Pancreas (tissue), 10 donors: ENCODE data around the gene UGT2B28. TPM values are rescaled to one million over a fixed set of nuclear protein-coding genes. Genes with fewer than 3 reads are reported as not detected.
"Not testable (repeated sequence)": the region's sequence is repeated elsewhere in the genome, so short reads cannot be mapped to it uniquely, and the experiment has no call there.

Experiments used
- ATAC-seq, 4 donors: fragments of 200-7000 bp; cut with Tn5 transposase; one replicate each; pipeline versions ENCODE4 v1.8.0 to v1.9.1; 2020; ENCODE audit warnings: mild to moderate bottlenecking in 4 of 4, moderate library complexity in 4 of 4
- DNase-seq, 6 donors: peaks; one replicate each; pipeline ENCODE4 v3.0.0-alpha.2; 2020
- FAIRE-seq: peaks from 2 replicates; lab custom pipeline; 2012; peaks lifted over from hg19 to GRCh38; lab: Jason Lieb, UNC
- H3K27ac ChIP-seq, 4 donors: fragments of 200-600 bp; sonication (generic); 1 replicate in 3 of 4; 2 replicates in 1 of 4; pipeline versions ENCODE4 v1.5.0 to v1.8.0; 2020
- H3K27me3 ChIP-seq, 4 donors: fragments of 200-600 bp; one replicate each; pipeline ENCODE4 v1.8.0; 2021
- H3K36me3 ChIP-seq, 3 donors: fragments of 200-600 bp; sonication (generic) in 1 of 3; one replicate each; pipeline versions ENCODE4 v1.5.0 to v1.8.0; 2020 to 2021
- H3K4me1 ChIP-seq, 3 donors: fragments of 200-600 bp; one replicate each; pipeline ENCODE4 v1.8.0; 2021
- H3K4me3 ChIP-seq, 4 donors: fragments of 200-600 bp; sonication (generic) in 2 of 4; one replicate each; pipeline versions ENCODE4 v1.5.0 to v1.8.0; 2020 to 2021
- H3K9me3 ChIP-seq, 4 donors: fragments of 200-600 bp; one replicate each; pipeline ENCODE4 v1.8.0; 2021
- WGBS, 2 donors: extraction: QIAGEN DNeasy Blood & Tissue Kit; methylation state at CpG; one replicate each; pipeline ENCODE4 v1.1.7; 2013; 5-methylcytosine and 5-hydroxymethylcytosine counted together
- intact Hi-C, 3 donors: fragments of 100-400 bp; cut with DNase I; formaldehyde crosslinking; loops; one replicate each; pipeline versions ENCODE4 v1.11.1 to v1.14.2; 2022
- polyA plus RNA-seq, 2 donors: library from polyadenylated mRNA; stranded (reverse); fragments of 200-250 nt; gene quantifications; one replicate each; pipeline ENCODE4 v1.2.3, GENCODE V29; 2013
- total RNA-seq, 6 donors: library from RNA; stranded (reverse); fragmentation: NEBNext Ultra II Directional in 4 of 6; extraction: Animal tissue kit (Norgen Biotek cat#: 25700) in 4 of 6; gene quantifications; one replicate each; pipeline versions ENCODE4 v1.2.1 to v1.2.4, GENCODE V29; 2021 to 2023
- TF ChIP-seq, protein P1 (sequence below), 4 donors: fragments of 200-600 bp; sonication (generic) in 3 of 4; IDR thresholded peaks; one replicate each; pipeline versions ENCODE4 v1.5.0 to v1.8.0; 2021; ENCODE audit warnings: antibody characterized with exemption in 4 of 4
- donor health status: healthy with polysubstance abuse.
- donor health status: DM: no; HTN: no; CAD: no; lungs with moderate emphysema.
- donor health status: DM: no; HTN: no; CAD: no.
- donor health status: control.
- donor health status: control.
- donor health status: Bipolar disorder and iron deficiency.
- donor health status: DM: yes; HTN: yes; CAD: no.
- donor health status: DM: no; HTN: no; CAD: no.
- donor health status: DM: no; HTN: no; CAD: no.
- donor health status: DM: yes; HTN: yes; CAD: no.

Gene UGT2B28
- total RNA-seq (under 1 TPM in 1 of 6 donors, not detected in 5; 0.08 TPM), polyA plus RNA-seq (not detected)

GRCh38 chr4:69280081-69280480, at the start of gene UGT2B28:
Gene UGT2B28, plus strand, starts transcription at chr4:69280475. Its CDS starts 26 bp downstream, at chr4:69280501.
- H3K27me3 ChIP-seq, intact Hi-C loops, FAIRE-seq, H3K9me3 ChIP-seq, DNase-seq, H3K4me1 ChIP-seq, H3K4me3 ChIP-seq, H3K27ac ChIP-seq, ATAC-seq, H3K36me3 ChIP-seq: not testable (repeated sequence)
- 42 to 54% methylated on average over 4 of the region's 4 CpGs for WGBS, 2 donors

DNA sequence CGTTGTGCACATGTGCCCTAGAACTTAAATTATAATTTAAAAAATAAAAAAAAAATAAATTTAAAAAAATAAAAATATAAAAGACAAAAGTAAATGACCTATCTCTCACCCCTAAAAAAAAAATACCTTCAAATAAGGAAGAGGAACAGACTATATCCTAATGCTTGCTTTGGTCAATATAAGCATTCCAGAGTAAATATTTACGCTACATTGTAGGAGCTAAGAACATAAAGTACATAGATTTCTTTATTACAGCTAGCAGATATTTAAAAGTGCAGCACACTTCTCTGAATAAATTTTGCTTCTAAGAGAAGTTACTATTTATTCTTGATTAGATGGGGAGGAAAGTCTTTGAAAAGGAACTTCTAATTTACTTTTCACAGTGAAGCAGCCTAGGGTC, 41.2 kb upstream of the UGT2B28 start:
- no peak overlapping the region for H3K27ac ChIP-seq
- H3K36me3 ChIP-seq = no peaks in the 10 kb centered on the region
- no peaks in the 10 kb centered on the region for H3K9me3 ChIP-seq
- H3K27me3 ChIP-seq = no peaks in the 10 kb centered on the region
- no peak for DNase-seq
- intact Hi-C loops = no loop called here
- TF ChIP-seq, protein P1, sequence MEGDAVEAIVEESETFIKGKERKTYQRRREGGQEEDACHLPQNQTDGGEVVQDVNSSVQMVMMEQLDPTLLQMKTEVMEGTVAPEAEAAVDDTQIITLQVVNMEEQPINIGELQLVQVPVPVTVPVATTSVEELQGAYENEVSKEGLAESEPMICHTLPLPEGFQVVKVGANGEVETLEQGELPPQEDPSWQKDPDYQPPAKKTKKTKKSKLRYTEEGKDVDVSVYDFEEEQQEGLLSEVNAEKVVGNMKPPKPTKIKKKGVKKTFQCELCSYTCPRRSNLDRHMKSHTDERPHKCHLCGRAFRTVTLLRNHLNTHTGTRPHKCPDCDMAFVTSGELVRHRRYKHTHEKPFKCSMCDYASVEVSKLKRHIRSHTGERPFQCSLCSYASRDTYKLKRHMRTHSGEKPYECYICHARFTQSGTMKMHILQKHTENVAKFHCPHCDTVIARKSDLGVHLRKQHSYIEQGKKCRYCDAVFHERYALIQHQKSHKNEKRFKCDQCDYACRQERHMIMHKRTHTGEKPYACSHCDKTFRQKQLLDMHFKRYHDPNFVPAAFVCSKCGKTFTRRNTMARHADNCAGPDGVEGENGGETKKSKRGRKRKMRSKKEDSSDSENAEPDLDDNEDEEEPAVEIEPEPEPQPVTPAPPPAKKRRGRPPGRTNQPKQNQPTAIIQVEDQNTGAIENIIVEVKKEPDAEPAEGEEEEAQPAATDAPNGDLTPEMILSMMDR (IDR thresholded peaks at IDR 0.05) = no peak
- no peak overlapping the region for H3K4me3 ChIP-seq
- ATAC-seq = no peak
- WGBS, 2 donors = 73 to 86% methylated on average over 2 of the region's 2 CpGs
- FAIRE-seq = no peak
- peaks cover 0 to 3% (median 0%) of the 10 kb centered on the region in 3 donors for H3K4me1 ChIP-seq

DNA sequence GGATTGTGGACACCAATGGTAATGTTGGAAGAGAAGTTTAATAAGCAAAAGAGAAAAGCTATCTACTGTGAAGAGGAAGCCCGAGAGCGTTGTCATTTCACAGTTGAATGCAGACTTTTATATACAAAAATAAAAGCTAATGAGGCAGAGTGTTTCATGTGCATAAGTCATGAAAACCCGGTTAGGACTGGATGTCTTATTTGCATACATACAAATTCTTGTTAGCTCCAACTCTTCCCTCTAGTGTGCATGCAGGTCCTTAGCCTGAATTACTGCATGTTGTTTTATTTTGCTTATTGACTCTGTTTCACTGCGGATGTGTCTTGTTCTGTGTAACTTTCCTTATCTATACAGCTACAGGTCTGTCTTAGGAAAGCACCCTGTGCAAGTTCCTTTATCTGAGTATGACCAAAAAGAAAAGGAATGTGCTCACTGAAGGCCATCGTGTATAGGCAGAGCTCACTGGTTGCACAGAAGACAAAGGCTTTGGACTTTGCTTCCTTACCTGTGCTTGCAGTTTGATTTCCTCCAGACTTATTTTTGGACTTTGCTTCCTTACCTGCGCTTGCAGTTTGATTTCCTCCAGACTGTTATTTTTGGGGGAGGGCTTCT, 40.6 kb upstream of the UGT2B28 start:
- H3K4me3 ChIP-seq = no peak overlapping the region
- peaks cover 0 to 3% (median 0%) of the 10 kb centered on the region in 3 donors for H3K4me1 ChIP-seq
- no peak for DNase-seq
- no peaks in the 10 kb centered on the region for H3K27me3 ChIP-seq
- intact Hi-C loops = no loop called here
- H3K36me3 ChIP-seq = no peaks in the 10 kb centered on the region
- ATAC-seq = peak in 3 of 4 donors; percentile 59 to 88 (median 60)
- H3K27ac ChIP-seq = no peak overlapping the region
- WGBS, 2 donors = 49% methylated on average over 6 of the region's 6 CpGs
- no peaks in the 10 kb centered on the region for H3K9me3 ChIP-seq
- TF ChIP-seq, protein P1 (IDR thresholded peaks at IDR 0.05) = no peak
- FAIRE-seq = peak; percentile 26

- H3K27me3 ChIP-seq, DNase-seq, H3K9me3 ChIP-seq, H3K4me1 ChIP-seq, H3K36me3 ChIP-seq, H3K27ac ChIP-seq, ATAC-seq, H3K4me3 ChIP-seq, intact Hi-C loops: not testable (repeated sequence)
- peak; percentile 70 for FAIRE-seq
- WGBS, 2 donors = 64% methylated on average over 3 of the region's 3 CpGs
These were observed 39.5 kb upstream of the UGT2B28 start for GRCh38 chr4:69240787-69241186.

DNA sequence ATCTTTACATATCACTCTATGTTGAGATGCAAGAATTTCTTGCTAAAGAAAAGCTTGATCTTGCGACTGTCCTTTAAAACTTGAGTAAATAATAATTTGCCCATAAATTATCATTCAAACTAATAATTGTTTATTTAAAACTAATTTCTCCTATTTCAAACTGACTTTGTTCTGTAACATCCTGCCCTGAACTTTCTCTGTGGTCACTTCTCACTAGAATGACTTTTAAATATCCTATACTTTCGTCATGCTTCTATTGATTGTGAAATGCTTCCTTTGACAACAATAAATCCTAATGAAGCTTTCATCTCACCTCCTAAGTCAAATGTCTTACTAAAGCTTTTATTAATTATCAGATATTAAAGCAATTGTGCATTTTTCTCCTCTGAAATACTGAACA, 38.5 kb upstream of the UGT2B28 start:
- intact Hi-C loops, FAIRE-seq, DNase-seq, H3K9me3 ChIP-seq, H3K4me3 ChIP-seq, H3K4me1 ChIP-seq, H3K36me3 ChIP-seq, H3K27me3 ChIP-seq, ATAC-seq, H3K27ac ChIP-seq: not testable (repeated sequence)
- 79 to 86% methylated on average over 2 of the region's 2 CpGs for WGBS, 2 donors

GRCh38 chr4:69242562-69243240, 37.6 kb upstream of the UGT2B28 start:
- H3K4me3 ChIP-seq, H3K27me3 ChIP-seq, H3K27ac ChIP-seq, H3K36me3 ChIP-seq, FAIRE-seq, intact Hi-C loops, ATAC-seq, DNase-seq, H3K4me1 ChIP-seq, H3K9me3 ChIP-seq: not testable (repeated sequence)
- 88 to 90% methylated on average over 3 of the region's 3 CpGs for whole genome bisulfite sequencing, 2 donors

DNA sequence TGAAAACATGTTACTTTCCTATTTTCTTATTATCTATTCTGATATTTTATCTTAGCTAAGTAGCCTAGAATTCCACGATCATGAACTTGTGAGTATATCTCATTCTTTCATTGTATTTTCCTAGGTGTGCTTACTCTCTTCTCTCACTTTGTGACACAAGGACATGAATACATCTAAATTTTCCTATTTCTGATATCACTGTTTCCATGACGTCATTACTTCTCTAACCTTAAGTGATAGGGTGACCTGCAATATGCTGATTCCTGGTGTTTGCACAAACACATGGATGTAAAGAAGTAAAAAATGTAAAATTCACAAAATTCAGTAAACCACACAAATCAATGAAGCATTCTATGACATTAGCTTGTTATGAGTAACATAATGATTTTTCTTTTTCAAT, 29.4 kb upstream of the UGT2B28 start:
- H3K27ac ChIP-seq, intact Hi-C loops: not testable (repeated sequence)
- 44 to 52% methylated on average over 2 of the region's 2 CpGs for WGBS, 2 donors

DNA sequence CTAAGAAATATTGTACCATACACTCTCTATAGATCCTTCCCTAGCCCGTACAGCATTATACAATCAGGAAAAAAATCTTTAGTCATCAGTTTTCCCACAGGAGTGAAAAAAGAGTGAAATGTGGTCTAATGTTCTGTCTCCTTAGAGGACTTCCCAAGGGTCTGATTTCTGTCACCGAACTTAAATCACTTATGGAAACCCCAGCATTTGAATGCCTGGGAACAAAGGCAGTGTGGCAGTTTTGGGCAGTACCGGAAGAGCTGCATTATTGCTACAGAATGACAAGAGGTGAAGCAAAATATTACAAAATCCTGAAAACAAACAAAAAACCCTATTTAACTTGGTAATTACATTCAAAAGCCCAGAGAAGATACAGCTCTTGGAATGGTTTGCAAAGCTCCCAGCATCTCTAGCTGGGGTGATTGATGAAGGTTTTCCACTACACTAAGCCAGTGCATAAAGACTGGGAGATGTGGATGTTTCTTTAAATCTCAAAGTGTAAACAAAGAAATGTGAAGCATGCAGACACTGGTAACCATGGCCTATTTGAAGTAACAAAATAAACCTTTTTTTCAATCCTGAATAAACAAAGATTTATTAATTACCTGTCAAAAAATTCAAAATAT, 27.0 kb upstream of the UGT2B28 start:
- ATAC-seq, H3K27me3 ChIP-seq, DNase-seq, H3K4me1 ChIP-seq, intact Hi-C loops, H3K9me3 ChIP-seq, H3K27ac ChIP-seq, H3K36me3 ChIP-seq, H3K4me3 ChIP-seq, FAIRE-seq: not testable (repeated sequence)
- WGBS, 2 donors = 84% methylated on average over 3 of the region's 3 CpGs

More for the DNA sequence above, 29.4 kb upstream of the UGT2B28 start:
- not testable (repeated sequence) for H3K9me3 ChIP-seq, DNase-seq, H3K4me3 ChIP-seq, H3K4me1 ChIP-seq, ATAC-seq, H3K36me3 ChIP-seq, FAIRE-seq, H3K27me3 ChIP-seq

- DNase-seq, H3K27ac ChIP-seq, H3K4me3 ChIP-seq, H3K27me3 ChIP-seq, ATAC-seq, intact Hi-C loops, H3K9me3 ChIP-seq, H3K36me3 ChIP-seq, FAIRE-seq, H3K4me1 ChIP-seq: not testable (repeated sequence)
- 84 to 88% methylated on average over 7 of the region's 7 CpGs for WGBS, 2 donors
These were observed 11.7 kb upstream of the UGT2B28 start for GRCh38 chr4:69268612-69269011.

DNA sequence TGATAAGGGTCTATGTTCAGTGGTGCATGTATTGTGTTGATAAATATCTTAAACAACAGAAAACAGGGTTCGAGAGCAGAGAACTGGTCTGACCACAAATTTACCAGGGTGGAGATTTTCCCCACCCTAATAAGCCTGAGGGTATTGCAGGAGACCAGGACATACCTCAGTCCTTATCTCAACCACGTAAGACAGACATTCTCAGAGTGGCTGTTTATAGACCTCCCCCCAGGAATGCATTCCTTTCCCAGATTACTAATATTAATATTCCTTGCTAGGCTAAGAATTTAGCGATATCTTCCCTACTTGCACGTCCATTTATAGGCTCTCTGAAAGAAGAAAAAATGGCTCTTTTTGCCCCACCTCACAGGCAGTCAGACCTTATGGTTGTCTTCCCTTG, 16.1 kb downstream of the UGT2B28 start:
- H3K4me1 ChIP-seq, H3K27me3 ChIP-seq, FAIRE-seq, H3K4me3 ChIP-seq, H3K27ac ChIP-seq, H3K9me3 ChIP-seq, ATAC-seq, DNase-seq, intact Hi-C loops, H3K36me3 ChIP-seq: not testable (repeated sequence)
- 52 to 62% methylated on average over 4 of the region's 4 CpGs for WGBS, 2 donors
